Esophagus squamous epithelium (tissue), 4 donors: Measurements from ENCODE around the gene OSBPL9.

Experiments used
- CTCF ChIP-seq, 6 experiments: fragments of 450-650 bp in 4 of 6; fragments of 200-600 bp in 2 of 6; sonication (generic) in 2 of 6; IDR thresholded peaks; one replicate each; pipeline ENCODE4 v1.5.1; 2016 to 2019; ENCODE audit warnings: antibody characterized with exemption in 6 of 6, mild to moderate bottlenecking in 4 of 6, moderate library complexity in 4 of 6
- POLR2A ChIP-seq, 4 donors: fragments of 450-650 bp; IDR thresholded peaks; one replicate each; pipeline ENCODE4 v1.6.1; 2017; ENCODE audit warnings: antibody characterized with exemption in 4 of 4, mild to moderate bottlenecking in 4 of 4, moderate library complexity in 3 of 4

GRCh38 chr1:51693419-51694155 lies 76.7 kb downstream of the OSBPL9 start:
- no peak for TF ChIP-seq CTCF (IDR thresholded peaks at IDR 0.05)
- TF ChIP-seq POLR2A (IDR thresholded peaks at IDR 0.05), result no peak
